NCI-H2227 treated with DMSO at 0.1 percent for 48 hours (cell line): ENCODE results near the gene HIPK3.
A peak's percentile ranks its signal among the peaks of the same experiment; 100 is the strongest.

Experiments
- DNase-seq: peaks from one replicate; lab custom pipeline; 2025; lab: John Stamatoyannopoulos, UW

The HIPK3 gene

GRCh38 chr11:33307984-33308383 is 50.8 kb downstream of the HIPK3 start:
- DNase-seq: no peak

DNA sequence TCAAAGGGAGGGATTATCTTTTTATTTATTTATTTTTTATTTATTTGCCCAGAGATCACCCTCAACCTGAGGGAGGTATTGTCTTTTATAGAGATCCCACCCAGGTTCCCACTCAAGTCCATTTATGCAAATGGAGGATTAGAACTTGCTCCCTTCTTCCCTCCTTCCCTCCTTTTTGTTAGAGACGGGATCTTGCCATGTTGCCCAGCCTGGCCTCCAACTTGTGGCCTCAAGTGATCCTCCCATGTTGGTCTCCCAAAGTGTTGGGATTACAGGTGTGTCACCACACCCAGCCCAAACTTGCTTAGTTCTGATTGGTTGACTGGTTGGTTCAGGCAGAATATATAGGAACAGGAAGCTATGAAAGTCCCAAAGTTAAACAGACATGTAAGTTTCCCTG is 51.9 kb downstream of the HIPK3 start:
- no peak for DNase-seq

DNA sequence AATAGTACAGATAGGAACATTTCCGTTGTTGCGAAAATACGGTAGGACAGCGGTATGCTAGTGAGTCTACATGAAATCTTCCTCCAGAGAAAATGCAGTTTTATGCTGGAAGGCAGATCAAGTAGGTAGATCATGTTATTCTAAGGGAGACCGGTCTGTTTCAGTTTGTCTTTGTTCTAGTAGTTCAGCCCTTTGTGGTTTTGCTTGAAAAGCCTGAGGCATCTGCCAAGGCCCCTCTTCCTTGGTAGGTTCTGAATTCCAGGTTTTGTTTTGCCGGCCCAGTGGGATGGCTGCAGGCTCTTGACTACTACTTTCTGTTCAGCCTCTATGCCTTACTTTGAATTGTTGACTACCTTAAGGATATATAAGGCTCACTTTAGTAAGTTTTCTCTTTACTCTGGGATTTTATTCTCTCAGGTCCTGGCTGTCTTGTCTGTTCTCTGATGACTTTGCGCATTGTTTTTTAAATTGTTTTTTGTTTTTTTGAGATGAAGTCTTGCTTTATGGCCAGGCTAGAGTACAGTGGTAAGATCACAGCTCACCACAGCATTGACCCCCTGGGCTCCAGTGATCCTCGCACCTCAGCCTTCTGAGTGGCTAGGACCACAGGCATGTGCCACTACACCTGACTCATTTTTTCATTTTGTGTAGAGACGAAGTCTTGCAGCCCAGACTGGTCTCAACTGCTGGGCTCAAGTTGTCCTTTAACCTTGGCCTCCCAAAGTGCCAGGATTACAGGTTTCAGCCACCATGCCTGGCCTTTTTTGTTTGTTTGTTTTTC is 53.7 kb downstream of the HIPK3 start:
- no peak for DNase-seq

- DNase-seq: no peak
Measured at GRCh38 chr11:33311680-33312079, 54.5 kb downstream of the HIPK3 start.

DNA sequence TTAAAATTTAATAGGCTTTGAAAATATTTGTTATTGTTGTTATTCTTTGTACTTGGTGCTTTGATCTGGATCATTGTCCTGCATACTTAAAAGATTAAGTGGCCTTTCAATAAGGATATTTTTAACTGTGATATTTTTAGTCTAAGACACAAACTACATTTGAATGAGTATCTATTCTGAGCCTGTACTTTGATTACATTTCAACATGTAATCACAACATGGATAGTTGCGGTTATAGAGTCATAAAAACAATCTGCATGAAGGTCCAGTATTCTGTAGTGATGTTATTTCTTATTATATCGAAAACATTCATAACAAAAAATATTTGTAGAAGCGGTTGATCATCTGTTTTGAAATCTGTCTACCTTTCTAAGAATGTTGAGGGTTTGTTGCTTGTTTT is 58.6 kb downstream of the HIPK3 start:
- no peak for DNase-seq

DNA sequence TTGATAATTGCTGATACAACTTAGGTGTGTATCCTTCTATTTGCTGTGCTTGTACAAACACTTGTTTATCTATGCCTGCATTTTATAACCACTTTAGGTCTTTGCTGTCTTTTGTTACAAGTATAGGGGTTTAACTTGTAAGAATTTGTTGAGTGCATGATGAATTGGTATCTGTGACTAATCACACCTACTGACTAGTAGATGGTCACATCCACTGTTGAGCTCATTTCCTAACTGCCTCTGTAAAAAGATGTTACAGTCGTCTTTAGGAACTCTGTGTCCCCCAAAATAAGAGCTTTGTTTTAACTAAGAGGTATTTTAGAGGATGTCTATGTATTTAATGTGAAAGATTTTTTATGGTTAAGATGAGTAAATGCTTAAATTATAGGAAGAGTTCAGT is 60.5 kb downstream of the HIPK3 start:
- DNase-seq: no peak

GRCh38 chr11:33320016-33320813 is 63.0 kb downstream of the HIPK3 start:
- DNase-seq: no peak

DNA sequence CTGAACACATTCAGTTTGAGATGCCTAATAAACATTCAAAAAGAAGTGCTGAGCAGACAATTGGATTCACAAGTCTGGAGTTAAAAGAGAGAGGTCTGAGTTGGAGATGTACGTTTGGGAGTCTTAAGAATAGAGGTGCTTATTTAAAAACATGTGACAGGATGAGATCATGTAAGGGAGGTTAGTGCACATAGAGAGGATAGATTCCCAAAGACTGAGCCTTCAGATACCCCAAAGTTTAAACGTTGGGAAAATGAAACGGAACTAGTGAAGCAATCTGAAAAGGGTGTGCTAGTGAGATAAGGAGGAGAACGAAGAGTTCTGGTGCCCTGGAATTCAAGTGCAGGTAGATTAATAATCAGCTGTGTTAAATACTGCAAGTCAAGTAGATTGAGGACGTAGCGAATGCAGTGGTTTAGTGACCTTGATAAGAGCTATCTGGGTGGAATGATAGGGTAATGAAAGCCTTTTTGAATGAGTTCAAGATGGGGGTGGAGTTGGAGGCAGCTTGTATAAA is 63.7 kb downstream of the HIPK3 start:
- DNase-seq: no peak

DNA sequence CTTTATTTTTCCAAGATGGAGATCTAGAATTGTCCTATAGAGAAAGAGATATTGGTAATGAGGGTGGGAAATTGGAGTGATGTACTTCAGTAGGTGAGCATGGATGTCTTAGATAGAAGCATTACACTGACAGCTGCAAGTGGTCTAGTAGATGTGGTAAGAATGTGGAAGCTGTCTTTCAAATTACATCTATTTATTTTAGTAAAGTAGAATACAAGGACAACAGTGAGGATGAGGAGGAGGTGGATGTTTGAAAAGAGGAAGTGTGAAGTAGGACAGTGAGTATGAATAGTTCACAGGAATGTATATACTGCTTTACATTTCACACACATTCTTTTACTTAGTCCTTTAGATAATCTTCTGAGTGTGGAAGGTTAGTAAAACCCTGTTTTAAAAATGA is 64.2 kb downstream of the HIPK3 start:
- no peak for DNase-seq

DNA sequence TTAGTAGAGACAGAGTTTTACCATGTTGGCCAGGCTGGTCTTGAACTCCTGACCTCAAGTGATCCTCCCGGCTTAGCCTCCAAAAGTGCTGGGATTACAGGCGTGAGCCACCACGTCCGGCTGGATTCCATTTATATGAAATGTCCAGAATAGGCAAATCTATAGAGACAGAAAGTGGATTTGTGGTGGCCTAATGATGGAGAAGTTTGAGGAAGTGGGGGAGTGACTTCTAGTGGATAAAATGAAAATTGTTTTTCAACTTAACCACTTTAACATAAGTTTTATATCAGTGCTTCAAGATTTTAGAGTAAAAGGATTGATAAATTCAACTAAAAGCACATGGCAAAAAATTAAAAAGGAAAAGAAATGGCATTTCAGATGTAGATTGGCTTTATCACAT is 66.2 kb downstream of the HIPK3 start:
- no peak for DNase-seq

DNA sequence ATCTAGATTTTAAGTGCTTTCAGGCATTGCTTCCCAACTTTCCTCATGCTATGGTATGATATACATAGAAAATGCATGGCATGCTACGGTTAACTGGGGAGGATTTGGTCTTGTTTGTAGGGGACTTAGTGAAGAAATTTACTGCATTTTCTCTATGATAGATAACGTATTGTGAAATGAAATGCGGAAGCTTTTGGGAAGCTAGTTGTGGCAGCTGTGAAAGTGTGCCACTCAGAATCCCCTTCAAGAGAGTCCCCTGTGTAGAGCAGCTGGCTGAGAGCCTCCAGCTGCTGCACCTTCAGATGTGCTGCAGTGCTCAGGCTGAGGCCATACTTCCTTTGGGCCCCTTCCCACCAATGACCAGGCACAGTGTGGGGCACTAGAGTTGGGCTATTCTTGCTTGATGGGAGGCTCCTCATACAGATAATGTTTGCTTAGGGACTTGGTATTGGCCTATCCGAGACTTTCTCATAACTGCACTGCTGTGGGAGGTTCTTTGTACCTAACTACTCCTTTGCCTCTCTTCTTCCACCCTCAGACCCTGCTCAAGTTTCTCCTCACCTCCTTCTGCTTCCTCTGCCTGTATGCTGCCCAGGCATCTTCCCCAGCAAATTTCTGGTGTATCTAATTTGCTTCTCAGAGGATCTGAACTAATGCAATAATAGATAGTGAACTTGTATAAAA is 67.3 kb downstream of the HIPK3 start:
- DNase-seq: no peak

GRCh38 chr11:33325451-33325850 is 68.3 kb downstream of the HIPK3 start:
- no peak for DNase-seq

DNA sequence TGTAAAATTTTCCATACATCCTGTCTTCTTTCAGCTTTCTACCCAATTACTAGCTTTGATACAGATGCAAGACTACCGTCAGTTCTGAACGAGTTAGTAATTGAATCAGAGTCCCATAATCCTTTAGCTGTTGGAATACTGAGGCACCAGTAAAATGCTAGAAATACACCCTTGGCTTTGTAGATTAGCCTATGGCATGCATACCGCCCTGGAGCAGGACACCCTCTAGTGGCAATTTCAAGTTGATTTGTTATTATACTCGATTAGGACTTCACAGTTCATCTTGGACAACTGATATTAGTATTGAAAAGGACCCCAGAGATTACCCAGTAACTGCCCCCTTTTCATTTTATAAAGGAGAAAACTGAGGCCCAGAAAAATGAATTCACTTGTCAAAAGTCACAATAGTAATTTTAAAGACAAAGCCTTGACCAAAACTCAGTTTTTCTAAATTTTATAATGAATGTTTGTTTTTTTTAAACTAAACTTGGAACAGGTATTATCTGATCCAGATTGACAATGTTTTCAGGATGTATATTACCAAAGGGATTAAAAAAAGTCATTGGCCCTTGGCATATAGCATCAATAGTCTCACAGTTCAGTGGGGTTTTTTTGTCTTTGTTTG is 72.6 kb downstream of the HIPK3 start:
- DNase-seq: peak; percentile 64

GRCh38 chr11:33333816-33334215 is 76.6 kb downstream of the HIPK3 start:
- DNase-seq: no peak

- no peak for DNase-seq
Measured at GRCh38 chr11:33334627-33335026, 77.4 kb downstream of the HIPK3 start.

DNA sequence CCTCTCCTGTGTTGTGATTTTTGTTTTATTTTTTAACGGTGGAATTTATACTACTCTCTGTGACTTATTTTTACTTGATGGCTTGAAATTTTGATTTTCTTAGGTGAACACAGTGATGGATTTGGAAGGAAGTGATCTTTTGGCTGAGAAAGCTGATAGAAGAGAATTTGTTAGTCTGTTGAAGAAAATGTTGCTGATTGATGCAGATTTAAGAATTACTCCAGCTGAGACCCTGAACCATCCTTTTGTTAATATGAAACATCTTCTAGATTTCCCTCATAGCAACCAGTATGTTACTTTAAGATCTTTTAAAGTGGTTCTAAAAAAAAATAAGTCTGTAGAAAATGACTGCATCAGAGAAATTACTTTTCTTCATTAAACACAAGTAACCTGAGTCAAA is 82.1 kb downstream of the HIPK3 start:
- no peak for DNase-seq

GRCh38 chr11:33344611-33345010 is 87.4 kb downstream of the HIPK3 start:
- DNase-seq: no peak

DNA sequence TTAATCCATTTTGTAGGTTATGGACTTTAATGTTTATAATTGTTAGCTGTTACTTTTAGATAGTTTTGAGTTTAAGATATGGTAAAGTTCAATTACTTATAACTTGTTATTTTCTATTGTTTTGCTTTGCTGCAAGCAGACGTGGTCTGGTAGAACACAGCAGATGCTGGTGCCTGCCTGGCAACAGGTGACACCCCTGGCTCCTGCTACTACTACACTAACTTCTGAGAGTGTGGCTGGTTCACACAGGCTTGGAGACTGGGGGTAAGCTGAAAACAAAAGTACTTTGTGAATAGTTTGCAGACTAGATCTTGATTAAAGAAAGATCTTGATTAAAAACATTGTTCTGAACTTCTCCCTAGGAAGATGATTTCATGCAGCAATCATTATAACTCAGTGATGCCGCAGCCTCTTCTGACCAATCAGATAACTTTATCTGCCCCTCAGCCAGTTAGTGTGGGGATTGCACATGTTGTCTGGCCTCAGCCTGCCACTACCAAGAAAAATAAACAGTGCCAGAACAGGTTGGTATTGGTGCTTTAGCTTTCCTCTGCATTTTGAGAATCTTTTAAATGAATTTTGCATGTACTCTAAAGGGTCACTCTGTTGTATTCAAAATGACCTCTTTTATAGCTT is 90.4 kb downstream of the HIPK3 start:
- no peak for DNase-seq

DNA sequence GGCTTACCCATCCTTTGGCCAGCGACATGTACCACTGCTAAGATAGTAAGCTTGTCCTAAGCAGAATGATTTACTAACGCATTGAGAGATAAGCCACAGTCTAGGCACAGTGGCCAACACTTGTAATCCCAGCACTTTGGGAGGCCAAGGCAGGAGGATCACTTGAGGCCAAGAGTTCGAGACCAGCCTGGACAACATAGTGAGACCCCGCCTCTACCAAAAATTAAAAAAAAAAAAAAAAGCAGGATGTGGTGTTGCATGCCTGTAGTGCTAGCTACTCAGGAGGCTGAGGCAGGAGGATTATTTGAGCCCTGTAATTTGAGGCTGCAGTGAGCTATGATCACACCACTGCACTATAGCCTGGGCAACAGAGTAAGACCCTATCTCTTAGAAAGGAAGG is 93.1 kb downstream of the HIPK3 start:
- no peak for DNase-seq

DNA sequence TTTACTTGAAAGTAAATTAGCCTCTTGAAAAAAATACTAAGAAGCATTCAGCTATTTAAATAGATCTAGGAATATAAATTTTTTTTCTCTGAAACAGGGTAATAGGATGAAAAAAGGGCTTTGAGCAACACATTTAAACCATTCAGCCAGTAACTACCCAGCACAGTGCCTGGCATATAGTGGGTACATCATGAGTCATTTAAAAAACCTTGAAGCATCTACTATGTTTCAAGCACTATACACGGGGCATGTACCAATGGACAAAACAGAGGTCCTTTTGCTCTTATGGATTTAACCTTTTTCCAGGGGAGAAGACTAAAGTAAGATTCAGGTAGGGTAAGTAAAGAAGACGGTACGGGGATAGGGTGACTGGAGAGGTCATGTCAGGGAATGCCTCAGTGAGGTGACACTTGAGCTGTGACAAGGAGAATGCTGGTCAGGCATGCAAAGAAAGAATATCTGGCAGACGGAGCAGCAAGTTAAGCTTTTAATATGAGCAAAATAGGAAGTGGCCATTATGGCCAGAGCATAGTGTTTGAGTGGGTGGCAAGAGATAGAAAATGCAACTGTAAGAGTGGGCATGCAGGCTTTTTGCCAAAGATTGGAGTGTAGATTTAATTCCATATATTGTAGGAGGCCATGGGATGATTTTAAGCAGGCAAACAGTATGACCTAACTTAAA is 101.1 kb downstream of the HIPK3 start:
- no peak for DNase-seq

GRCh38 chr11:33360642-33361041 is 103.5 kb downstream of the HIPK3 start:
- no peak for DNase-seq
